ENCODE data around the gene RAP1GDS1. TPM values are rescaled to one million over a fixed set of nuclear protein-coding genes. Genes with fewer than 3 reads are reported as not detected.

Gene RAP1GDS1
- total and polyA plus RNA-seq, 2 of the 13 experiments (the other 11 are each of a cell fraction or from before 2014, with no cell fraction given) = 19.3 to 42.5 TPM

GRCh38 chr4:98345838-98346237 is 84.7 kb downstream of the RAP1GDS1 start:
- H3K36me3 ChIP-seq (replicated peaks in 1 of 2; ENCODE audit: control insufficient read depth in 1 of 2, insufficient read depth in 2 of 2, low read length in 2 of 2) = no peaks in the 10 kb centered on the region; a peak in 1 of 5 replicates
- no peaks in the 10 kb centered on the region for H3K27me3 ChIP-seq (ENCODE audit: control insufficient read depth in 1 of 2, insufficient read depth in 2 of 2, low read length in 2 of 2)
- ATAC-seq (no peak), FAIRE-seq (no peak), DNase-seq (ENCODE audit: low spot score) (no peak)
- H3K9me3 ChIP-seq (ENCODE audit: low read length) = no peaks in the 10 kb centered on the region
- WGBS (ENCODE audit: low lambda C conversion rate) = 92% methylated on average over 3 of the region's 3 CpGs
- intact Hi-C loops (cut with micrococcal nuclease; ENCODE audit: unreplicated experiment) (no loop called here), in situ Hi-C loops (cut with HindIII; ENCODE audit: extremely low pct_ligation_motif_present, low pct_unique_long_range_greater_than_20kb) (no loop called here)
- POLR2A ChIA-PET = no interaction called here
- H3K9ac ChIP-seq (ENCODE audit: insufficient read depth, low read depth, low read length) = no peak overlapping the region
- no peak overlapping the region for H3K4me2 ChIP-seq (ENCODE audit: low read depth, low read length)
- no peak overlapping the region for H3K4me3 ChIP-seq (replicated peaks in 1 of 3; ENCODE audit: insufficient read depth in 1 of 3, low read depth in 2 of 3, low read length in 3 of 3)
- no peak overlapping the region for H2AFZ ChIP-seq (ENCODE audit: low read length)
- BruUV-seq (replicated peaks) = no TSS peak
- CTCF ChIA-PET (ENCODE audit: low intra/inter-chr PET ratio, low total read pairs) = no interaction called here
- H4K20me1 ChIP-seq (ENCODE audit: insufficient read depth, low read length) = no peaks in the 10 kb centered on the region
- no peak overlapping the region for H3K27ac ChIP-seq (ENCODE audit: extremely low read length, insufficient read depth, low read length)
- no peaks in the 10 kb centered on the region for H3K79me2 ChIP-seq (ENCODE audit: insufficient read depth, low read length)
- H3K4me1 ChIP-seq (ENCODE audit: insufficient read depth, low read length) = no peaks in the 10 kb centered on the region
- TF ChIP-seq ZNF367 (CRISPR knock-in tag; IDR thresholded peaks at IDR 0.05; ENCODE audit: borderline replicate concordance) (no peak), ZNF580 (CRISPR knock-in tag; IDR thresholded peaks at IDR 0.05; ENCODE audit: borderline replicate concordance, low read depth) (no peak), CCDC6 (CRISPR knock-in tag; IDR thresholded peaks at IDR 0.05) (no peak), SRSF1 (optimal IDR thresholded peaks at IDR 0.05; ENCODE audit: low read depth, low read length) (no peak), NCOA5 (CRISPR knock-in tag; IDR thresholded peaks at IDR 0.05) (no peak), ARID2 (CRISPR knock-in tag; IDR thresholded peaks at IDR 0.05; ENCODE audit: borderline replicate concordance) (no peak), AGO1 (IDR thresholded peaks at IDR 0.05; ENCODE audit: low read depth, low read length, poor library complexity, severe bottlenecking) (no peak), GATAD2A (CRISPR knock-in tag; IDR thresholded peaks at IDR 0.05) (no peak), ZNF776 (CRISPR knock-in tag; IDR thresholded peaks at IDR 0.05) (no peak), MLLT10 (CRISPR knock-in tag; IDR thresholded peaks at IDR 0.05) (no peak), TRAFD1 (CRISPR knock-in tag; IDR thresholded peaks at IDR 0.05; ENCODE audit: borderline replicate concordance) (no peak), ZNF329 (CRISPR knock-in tag; IDR thresholded peaks at IDR 0.05; ENCODE audit: low read depth) (no peak)
- TF ChIP-seq, protein P1, sequence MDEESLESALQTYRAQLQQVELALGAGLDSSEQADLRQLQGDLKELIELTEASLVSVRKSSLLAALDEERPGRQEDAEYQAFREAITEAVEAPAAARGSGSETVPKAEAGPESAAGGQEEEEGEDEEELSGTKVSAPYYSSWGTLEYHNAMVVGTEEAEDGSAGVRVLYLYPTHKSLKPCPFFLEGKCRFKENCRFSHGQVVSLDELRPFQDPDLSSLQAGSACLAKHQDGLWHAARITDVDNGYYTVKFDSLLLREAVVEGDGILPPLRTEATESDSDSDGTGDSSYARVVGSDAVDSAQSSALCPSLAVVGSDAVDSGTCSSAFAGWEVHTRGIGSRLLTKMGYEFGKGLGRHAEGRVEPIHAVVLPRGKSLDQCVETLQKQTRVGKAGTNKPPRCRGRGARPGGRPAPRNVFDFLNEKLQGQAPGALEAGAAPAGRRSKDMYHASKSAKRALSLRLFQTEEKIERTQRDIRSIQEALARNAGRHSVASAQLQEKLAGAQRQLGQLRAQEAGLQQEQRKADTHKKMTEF (CRISPR knock-in tag; IDR thresholded peaks at IDR 0.05) = no peak
- TF ChIP-seq, protein P2, sequence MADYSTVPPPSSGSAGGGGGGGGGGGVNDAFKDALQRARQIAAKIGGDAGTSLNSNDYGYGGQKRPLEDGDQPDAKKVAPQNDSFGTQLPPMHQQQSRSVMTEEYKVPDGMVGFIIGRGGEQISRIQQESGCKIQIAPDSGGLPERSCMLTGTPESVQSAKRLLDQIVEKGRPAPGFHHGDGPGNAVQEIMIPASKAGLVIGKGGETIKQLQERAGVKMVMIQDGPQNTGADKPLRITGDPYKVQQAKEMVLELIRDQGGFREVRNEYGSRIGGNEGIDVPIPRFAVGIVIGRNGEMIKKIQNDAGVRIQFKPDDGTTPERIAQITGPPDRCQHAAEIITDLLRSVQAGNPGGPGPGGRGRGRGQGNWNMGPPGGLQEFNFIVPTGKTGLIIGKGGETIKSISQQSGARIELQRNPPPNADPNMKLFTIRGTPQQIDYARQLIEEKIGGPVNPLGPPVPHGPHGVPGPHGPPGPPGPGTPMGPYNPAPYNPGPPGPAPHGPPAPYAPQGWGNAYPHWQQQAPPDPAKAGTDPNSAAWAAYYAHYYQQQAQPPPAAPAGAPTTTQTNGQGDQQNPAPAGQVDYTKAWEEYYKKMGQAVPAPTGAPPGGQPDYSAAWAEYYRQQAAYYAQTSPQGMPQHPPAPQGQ (CRISPR knock-in tag; IDR thresholded peaks at IDR 0.05; ENCODE audit: borderline replicate concordance) = no peak
- TF ChIP-seq, protein P3, sequence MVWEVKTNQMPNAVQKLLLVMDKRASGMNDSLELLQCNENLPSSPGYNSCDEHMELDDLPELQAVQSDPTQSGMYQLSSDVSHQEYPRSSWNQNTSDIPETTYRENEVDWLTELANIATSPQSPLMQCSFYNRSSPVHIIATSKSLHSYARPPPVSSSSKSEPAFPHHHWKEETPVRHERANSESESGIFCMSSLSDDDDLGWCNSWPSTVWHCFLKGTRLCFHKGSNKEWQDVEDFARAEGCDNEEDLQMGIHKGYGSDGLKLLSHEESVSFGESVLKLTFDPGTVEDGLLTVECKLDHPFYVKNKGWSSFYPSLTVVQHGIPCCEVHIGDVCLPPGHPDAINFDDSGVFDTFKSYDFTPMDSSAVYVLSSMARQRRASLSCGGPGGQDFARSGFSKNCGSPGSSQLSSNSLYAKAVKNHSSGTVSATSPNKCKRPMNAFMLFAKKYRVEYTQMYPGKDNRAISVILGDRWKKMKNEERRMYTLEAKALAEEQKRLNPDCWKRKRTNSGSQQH (CRISPR knock-in tag; IDR thresholded peaks at IDR 0.05; ENCODE audit: low read depth) = no peak

All from HepG2 (cell line).